LoVo (cell line): ENCODE results near the gene INTU.
"Not testable (repeated sequence)": the region's sequence is repeated elsewhere in the genome, so short reads cannot be mapped to it uniquely, and the experiment has no call there.

ENCODE experiments used
- DNase-seq: peaks from one replicate; pipeline ENCODE4 v3.0.0-alpha.2; 2016; ENCODE audit warnings: low spot score

The INTU gene

DNA sequence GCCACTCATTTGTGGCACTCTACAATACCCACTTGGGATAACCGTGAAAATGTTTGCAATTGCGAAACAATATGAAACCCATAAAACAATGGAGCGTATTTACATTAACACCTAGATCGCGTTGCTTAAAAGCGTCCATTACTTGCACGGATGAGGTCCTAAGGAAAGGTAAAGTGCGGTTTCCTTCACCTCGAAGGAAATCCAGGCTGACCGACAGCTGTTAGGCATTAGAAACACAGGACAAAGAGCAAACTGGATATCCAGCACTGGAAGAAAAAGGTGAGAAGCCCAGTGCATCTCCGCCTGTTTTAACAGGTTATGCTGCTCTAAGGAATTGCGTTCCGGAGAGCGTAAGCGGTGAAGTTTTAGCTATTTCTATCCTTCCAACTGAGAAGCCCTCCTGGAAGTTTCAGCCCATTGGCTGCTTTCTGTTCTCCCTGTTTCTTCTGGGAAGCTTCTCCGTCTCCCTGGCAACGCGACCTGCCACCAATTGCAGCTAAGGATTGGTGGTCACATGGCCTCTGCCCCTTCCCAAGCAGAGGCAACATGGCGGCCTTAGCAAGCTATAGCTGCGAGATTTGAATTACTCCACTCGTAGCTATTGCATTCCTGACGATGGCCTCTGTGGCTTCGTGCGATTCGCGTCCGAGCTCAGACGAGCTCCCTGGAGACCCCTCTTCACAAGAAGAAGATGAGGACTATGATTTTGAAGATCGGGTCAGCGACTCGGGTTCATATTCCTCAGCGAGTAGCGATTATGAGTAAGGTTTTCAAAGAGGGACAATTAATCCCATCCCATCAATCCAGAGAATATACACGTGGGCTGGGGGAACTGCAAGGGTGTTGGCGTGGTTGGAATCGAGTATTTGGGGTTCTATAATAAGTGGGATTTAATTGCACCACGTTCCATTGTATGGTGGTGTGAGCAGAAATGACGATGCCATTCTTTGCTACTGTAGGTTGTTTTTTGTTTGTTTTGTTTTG is at the start of gene INTU:
INTU (plus strand) TSS at position 538 of the 984 bp plus-strand sequence; CDS start at position 616, 78 bp downstream.
- peak; percentile 91 for DNase-seq

DNA sequence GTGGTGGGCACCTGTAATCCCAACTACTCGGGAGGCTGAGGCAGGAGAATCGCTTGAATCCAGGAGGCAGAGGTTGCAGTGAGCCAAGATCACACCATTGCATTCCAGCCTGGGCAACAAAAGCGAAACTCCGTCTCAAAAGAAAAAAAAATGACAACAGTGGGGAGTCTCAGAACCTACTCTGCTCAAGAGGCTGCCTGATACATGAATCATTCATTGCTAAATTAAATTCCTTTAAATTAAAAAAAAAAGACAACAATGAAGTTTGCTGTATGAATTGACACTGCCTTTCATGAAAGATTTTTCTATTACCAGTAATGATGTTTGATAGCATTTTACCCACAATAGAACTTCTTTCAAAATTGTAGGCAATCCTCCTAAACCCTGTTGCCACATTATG is 46.3 kb upstream of the INTU start:
- not testable (repeated sequence) for DNase-seq

DNA sequence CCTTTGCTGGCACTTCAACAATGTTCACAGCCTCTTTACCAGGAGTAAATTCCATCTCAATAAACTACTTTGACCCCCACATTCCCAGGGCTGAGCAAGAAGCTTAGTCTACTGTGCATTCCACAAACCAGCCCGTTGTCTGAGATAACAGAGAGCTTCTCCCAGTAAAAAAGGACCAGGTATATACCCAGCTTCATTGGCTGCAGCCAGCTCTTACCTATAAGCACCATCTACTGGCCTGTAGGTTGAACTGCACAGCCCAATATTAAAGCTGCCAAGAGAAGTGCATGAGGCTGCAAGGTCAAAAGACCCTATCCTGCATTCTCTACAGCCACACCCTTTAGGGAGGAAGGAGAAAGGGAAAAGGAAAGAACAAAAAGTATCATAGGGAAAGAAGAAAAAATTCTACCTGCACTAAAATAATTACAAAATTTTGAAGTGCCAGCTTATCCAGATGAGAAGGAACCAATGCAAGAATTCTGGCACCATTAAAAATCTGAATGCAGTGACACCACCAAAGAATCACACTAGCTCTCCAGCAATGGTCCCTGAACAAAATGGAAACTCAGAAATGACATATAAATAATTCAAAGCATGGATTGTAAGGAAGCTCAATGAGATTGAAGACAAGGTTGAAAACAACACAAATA is 45.7 kb upstream of the INTU start:
- peak; percentile 33 for DNase-seq

DNA sequence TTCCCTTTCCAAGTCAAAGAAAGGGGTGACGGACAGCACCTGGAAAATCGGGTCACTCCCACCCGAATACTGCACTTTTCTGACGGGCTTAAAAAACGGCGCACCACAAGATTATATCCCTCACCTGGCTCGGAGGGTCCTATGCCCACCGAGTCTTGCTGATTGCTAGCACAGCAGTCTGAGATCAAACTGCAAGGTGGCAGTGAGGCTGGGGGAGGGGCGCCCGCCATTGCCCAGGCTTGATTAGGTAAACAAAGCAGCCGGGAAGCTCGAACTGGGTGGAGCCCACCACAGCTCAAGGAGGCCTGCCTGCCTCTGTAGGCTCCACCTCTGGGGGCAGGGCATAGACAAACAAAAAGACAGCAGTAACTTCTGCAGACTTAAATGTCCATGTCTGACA is 43.6 kb upstream of the INTU start:
- DNase-seq: not testable (repeated sequence)

DNA sequence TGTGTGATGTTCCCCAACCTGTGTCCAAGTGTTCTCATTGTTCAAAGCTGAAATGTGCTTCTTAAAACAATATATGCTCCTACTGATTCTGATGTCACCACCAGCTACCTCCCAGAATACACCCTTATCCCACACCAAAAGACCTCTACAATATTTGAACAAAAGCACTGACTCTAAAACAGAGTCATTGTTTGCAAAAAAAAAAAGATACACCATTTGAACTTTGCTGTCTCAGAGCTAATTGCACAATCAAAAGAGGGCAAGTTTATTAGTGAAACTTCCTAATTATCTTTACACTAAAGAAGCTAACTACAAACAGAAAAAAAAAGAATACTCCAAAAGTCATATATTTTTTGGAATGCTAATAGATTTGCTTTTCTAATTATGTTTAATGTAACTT is 34.1 kb upstream of the INTU start:
- no peak for DNase-seq

DNA sequence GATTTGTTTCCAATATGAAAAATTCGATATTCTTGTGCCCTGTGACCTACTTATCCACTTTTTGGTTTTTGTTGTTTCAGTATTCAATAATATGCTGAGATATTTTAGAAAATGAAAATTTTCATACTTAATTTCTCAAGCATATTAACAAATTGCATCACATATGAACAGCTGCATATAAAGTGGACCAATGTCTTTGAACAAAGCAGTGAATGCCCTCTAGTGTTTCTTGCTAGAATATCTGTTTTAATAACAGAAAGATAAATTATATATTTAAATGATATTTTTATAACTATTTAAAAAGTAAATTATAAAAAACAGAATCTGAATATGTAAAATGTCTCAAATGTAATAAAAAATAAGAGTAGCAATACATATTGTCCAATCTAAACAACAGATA is 31.7 kb upstream of the INTU start:
- DNase-seq: no peak

DNA sequence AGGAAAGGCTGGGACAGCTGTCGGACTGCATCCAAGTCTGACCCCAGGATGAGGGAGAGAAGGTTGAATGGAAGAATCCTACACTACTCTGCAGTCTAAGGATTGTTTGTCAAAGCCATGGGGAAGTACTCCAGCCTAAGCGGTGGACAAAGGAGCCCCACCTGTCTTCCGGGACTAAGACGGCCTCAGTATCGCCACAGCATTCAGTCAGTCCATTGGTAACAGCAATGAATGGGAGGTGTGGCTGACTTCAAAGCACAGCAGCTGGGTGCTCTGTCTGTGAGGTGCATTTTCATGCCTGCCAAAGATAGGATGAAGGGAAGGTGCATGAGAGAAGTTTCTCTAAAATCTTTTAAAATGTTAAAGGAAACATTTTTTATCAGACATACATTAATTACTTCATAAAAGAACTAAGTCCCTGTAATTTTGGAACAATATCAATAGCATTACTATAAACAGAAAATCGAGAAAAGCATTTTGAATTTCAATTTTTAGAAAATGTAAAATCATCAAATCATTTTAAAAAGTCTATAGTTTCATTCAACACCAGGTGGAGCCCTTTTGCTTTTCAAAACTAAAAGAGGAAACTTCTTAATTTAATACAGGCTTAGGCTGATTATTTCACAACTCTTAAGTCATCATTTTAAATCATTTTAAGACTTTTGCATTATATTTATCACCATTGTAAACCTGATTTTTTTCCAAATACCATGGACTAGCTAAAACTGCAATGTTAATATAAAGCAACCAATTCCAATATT is 27.6 kb upstream of the INTU start:
- DNase-seq: peak; percentile 45

DNA sequence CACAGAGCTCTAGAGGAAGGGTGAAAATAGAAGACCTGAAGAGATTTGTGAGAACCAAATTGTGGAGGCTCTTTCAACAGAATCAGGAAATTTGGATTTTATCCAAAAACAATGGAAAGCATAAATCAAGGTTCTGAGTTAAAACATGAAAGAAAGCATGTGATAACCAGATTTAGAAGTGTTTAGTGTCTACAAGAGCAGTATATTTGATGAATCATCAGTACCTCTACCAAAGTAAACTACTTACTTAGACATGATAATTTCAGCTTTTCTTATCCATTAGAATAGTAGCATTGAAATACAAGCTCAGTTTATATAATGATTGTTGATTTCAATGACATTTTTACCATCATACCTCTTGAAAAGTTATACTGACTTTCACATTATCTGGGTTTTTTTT is 25.9 kb upstream of the INTU start:
- DNase-seq: no peak

DNA sequence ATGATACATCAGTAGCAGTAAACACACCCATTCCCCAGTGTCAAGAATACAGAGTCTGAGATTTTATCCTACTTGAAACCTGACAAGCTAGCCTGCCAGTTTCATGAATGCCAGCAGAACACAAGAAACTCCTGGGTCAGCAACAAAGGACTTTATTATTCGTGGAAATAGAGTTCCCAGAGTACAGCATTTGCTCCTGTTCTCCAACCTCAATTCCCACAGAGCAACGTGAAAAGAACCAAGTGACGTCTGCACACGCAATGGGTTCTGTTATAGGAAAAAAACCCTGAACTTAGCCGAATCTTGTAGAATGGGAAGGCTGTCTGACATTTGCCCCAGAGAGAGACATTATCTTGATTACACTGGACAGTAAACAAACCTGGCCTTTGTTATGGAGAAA is 23.3 kb upstream of the INTU start:
- no peak for DNase-seq

DNA sequence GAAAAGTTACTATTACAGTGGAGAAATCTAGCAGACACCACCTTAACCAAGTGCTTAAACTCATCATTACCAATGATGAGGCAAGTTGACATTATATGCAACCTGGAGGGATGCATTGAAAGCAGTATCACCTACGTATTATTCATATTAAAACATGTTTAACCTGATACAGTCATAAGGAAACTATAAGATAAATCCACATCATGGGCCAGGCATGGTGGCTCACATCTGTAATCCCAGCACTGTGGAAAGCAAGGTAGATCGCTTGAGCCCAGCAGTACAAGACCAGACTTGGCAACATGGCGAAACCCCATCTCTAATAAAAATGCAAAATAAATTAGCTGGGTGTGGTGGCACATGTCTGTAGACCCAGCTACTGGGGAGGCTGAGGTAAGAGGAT is 22.3 kb upstream of the INTU start:
- DNase-seq: no peak

DNA sequence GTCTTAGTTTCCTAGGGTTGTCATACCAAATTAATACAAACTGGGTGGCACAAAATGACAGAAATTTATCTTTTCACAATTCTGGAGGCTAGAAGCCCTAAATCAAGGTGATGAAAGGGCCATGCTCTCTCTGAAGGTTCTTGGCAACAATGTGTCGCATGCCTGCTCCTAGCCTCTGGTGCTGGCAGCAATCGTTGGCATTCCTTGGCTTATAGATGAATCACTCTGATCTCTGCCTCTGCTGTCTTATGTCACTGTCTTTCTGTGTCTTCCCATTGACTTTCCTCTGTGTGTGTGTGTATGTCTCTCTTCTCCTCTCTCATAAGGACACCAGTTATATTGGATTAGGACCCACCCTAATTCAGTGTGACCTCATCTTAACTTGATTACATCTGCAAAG is 15.9 kb upstream of the INTU start:
- DNase-seq: no peak

DNA sequence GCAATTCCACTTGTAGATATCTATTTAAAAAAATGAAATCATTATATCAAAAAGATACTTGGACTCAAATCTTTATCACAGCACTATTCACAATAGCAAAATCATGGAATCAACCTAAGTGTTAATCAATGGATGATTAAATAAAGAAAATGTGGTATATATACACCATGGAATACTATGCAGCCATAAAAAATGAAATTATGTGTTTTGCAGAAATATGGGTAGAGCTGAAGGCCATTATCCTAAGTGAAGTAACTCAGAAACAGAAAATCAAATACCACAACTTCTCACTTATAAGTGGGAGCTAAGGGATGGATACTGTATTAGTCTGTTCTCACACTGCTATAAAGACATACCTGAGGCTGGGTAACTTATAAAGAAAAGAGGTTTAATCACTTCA is 14.3 kb upstream of the INTU start:
- DNase-seq: no peak

DNA sequence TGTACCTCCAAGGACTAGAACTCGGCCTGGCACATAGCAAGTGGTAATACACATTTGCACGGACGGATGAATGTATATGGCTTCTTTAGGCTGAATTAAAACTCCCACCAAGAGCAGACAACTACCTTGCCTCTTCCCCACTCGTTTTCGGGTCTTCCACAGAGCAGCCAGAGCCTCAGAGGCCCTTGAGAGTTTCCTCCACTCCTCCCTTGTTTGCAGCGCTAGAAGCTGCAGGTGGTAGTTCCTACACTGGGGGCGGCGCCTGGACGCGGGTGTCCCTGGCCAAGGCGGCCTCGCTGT is 10.2 kb upstream of the INTU start:
- DNase-seq: no peak

DNA sequence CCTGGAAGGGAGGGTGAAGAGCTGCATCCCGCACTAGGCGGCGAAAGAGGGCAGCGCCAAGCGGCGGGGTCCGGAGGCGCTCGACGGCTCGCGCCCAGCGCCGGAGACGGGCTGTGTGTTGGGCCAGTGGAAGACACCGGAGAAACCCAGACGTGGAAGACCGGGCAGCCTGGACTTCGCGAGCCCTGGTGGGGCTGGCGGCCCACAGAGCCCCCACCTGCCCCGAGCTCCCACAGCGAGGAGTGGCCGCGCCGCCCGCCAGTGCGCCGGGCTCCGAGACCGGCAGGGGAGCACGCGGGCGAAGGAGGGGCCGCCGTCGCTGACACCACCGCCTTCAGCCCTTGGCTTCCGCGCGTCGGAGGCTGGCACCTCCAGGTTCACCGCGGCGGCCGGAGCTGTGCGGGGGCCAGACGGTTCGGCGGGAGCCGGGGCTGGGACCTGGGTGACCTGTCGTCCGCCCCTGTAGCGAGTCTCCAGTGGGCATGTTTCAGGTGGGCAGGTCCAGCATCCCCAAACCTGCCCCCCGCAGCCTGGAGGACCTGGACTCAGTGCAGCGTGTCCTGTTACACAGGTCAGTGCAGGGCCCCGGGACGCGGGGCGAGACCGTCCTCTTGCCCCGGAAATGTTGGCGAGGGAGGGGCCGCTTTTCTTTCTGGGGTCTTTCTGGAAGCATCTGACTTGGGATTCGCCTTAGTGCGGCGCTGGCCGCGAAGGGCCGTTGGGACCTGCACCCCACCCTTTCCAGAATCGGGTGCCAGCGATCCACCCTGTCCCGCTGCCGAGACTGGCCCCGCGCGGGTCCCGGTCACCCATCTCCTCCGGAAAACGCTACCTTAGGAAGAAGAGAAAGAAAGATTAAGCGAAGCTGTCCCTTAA is 9.6 kb upstream of the INTU start:
- DNase-seq: no peak

DNA sequence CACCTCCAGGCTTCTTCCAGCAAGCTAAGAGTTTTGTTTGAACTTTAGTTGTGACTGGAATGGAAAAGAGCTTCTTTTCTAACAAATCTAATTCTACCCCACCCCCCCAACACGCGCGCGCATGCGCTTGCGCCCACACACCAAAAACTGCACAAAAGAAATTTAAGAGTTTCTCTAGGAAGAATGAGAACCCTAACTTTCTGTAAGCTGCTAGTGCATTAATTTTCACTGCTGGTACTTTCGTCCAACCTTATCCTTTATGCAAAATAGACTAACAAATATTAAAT is 9.0 kb upstream of the INTU start:
- DNase-seq: no peak

DNA sequence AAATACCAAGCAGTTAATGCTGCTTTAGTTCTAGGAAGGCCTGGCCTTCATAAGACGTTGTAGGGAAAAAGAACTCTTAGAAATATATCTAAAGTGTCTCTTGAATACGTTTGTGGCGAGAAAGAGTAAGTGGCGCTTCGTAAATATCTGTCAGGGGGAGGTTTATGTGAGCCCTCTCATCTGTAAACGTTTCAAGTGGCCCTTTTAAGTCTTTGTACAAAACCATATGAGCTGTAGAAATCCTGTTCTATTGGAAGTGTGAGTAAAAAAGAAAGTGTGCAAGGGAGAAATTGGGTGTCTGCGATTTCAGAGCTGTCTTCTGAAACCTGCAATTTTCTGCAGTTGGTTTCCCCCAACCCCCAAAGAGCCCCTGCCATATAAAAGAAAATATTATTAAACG is 8.6 kb upstream of the INTU start:
- DNase-seq: no peak

DNA sequence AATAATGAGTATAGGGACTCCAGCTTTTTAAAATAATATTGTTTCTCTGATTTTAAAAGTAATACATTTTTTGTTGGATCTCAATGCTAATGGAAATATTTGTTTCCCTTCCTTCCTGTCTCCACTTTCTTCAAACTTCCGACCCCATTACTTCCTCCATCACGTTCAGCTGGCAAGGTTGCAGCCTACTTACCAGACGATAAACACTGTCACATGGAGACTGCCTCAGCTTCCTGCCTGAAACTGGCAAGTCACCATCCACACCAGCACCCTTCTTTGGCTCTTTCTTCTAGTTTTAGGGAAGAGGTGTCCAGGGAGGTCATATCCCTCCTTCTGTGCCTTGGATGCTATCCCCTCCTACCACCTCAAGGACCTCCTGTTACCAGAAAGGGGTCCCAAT is 3.4 kb upstream of the INTU start:
- no peak for DNase-seq

DNA sequence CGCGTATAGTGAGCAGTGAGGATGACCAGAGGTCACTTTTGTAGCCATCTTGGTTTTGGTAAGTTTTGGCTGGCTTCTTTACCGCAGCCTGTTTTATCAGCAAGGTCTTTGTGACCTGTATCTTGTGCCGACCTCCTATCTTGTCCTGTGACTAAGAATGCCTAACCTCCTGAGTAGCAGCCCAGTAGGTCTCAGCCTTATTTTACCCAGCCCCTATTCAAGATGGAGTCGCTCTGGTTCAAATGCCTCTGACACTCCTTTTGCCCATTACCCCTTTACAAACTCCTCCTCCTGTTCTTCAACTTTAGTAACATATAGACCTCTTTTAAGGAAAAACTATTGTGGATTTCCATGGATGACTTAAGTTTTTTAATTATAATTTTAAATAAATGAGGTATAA is 2.6 kb upstream of the INTU start:
- no peak for DNase-seq

DNA sequence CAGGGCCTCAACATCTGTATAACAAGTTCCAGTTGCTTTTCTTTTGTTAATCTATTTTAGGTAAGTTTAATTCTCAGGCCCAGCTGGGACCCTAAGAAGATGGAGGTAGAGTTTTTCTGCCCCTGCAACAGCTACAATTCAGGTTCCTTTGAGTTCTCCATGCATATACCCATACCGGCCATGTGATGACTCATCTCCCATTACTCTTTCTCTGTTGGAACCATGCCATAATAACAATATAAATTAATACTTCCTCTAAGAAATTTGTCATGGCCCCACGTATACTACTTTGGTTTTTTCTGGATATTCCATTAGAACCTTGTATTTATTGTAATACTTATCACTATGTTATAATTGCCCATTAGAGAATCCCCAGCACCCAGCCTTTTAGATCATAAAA is 1.3 kb upstream of the INTU start:
- DNase-seq: peak; percentile 45

DNA sequence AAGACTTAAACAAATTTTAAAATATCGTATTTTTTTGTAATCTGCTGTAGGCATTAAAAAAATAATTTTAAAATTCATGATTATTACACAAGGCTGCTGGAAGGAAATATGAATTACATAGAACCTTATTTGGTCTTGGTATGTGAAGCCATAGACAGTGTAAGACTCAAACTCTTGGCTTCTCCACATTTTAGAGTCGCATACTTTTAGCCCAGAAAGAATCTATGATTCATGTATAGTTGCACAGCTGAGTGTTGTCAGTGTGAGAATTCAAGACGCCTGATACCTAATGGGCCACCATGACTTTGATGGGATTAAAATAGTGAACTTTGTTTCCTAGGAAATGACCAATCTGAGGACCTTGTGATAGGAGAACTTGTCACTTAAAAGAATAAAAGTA is 1.4 kb downstream of the INTU start:
- DNase-seq: no peak

DNA sequence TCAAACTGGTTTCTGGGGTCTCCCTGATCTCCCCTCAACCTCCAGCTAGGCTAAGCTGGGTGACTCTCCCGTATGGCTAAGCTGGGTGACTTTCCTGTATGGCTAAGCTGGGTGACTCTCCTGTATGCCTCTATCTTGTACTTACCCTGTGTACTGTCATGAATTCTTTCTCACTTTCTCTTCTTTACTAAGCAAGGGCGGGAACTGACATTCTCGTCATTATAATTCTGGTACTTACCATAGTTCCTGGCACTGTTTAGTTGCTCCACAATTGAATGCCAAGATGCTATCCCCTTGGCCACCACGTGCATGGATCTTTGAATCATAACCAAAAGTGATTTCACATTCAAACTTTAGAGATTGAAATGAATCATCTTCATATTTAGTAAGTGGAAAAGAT is 8.8 kb downstream of the INTU start:
- DNase-seq: no peak

DNA sequence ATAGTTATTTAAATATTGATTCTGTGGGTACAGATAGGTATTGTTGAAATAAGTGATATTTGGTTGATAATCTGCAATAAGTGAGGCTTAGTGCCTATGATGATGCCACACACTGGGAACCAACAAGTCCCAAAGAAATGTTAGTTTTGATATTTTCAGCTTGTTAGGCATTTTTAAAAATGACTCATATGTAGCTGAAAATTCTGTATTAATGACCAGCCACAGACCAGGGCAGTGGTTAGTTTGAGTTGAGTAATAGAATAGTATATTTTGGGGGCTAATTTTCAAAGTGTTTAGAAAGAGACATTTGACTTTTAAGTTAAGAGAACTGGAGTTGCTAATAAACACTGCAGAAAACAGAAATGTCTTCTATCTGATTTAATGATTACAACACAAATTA is 9.4 kb downstream of the INTU start:
- no peak for DNase-seq
